GM12878 (cell line): Measurements from ENCODE around the gene GEMIN5. TPM values are rescaled to one million over a fixed set of nuclear protein-coding genes. Genes with fewer than 3 reads are reported as not detected.

Source experiments
- ATAC-seq: fragments of 200-7000 bp; cut with Tn5 transposase; 3 replicates; pipeline ENCODE4 v1.9.1; 2020; ENCODE audit warnings: mild to moderate bottlenecking, moderate library complexity
- BruUV-seq: library from RNA; stranded (reverse); fragments of 400-500 nt; replicated peaks from 2 replicates; lab custom pipeline; 2021; lab: Mats Ljungman, UMichigan
- CTCF ChIA-PET: fragments of 300-600 bp; sonication (Branson Sonifier 250); formaldehyde crosslinking; extraction: SDS; loops from one replicate; lab custom pipeline; 2021; ENCODE audit warnings: inconsistent platforms; lab: Yijun Ruan, JAX
- POLR2A ChIA-PET: fragments of 350-600 bp; formaldehyde crosslinking; extraction: SDS; loops from one replicate; lab custom pipeline; 2021; ENCODE audit warnings: inconsistent platforms; lab: Charles Lee
- RAD21 ChIA-PET: fragments of 300-600 bp; sonication (Branson Sonifier 250); formaldehyde crosslinking; loops from one replicate; lab custom pipeline; 2023; ENCODE audit warnings: antibody characterized with exemption; ENCODE audit not compliant: unreplicated experiment; lab: Charles Lee
- SMC1A ChIA-PET: fragments of 300-600 bp; sonication (Branson Sonifier 250); formaldehyde crosslinking; loops from one replicate; lab custom pipeline; 2023; ENCODE audit not compliant: unreplicated experiment, uncharacterized antibody; lab: Charles Lee
- DNase-seq: peaks from one replicate; pipeline ENCODE4 v3.0.0-alpha.2; 2011; ENCODE audit warnings: low read depth, low spot score
- FAIRE-seq: peaks from 3 replicates; lab custom pipeline; 2011; peaks lifted over from hg19 to GRCh38; lab: Jason Lieb, UNC
- H2AFZ ChIP-seq: 2 replicates; pipeline ENCODE4 v1.6.0; 2011; ENCODE audit warnings: low read depth, low read length, control low read depth; ENCODE audit not compliant: control insufficient read depth
- H3K27ac ChIP-seq: 2 replicates; pipeline ENCODE4 v1.5.1; 2011; ENCODE audit warnings: control low read depth; ENCODE audit not compliant: control insufficient read depth, insufficient read depth
- H3K27me3 ChIP-seq, 2 experiments: replicated peaks in 1 of 2; 2 replicates each; pipeline versions ENCODE4 v1.6.0 to v1.6.1; 2011; ENCODE audit warnings: low read length in 1 of 2; ENCODE audit not compliant: control insufficient read depth in 2 of 2, insufficient read depth in 2 of 2
- H3K36me3 ChIP-seq, 2 experiments: 2 replicates each; pipeline ENCODE4 v1.5.1; 2011; ENCODE audit warnings: low read length in 1 of 2; ENCODE audit not compliant: control insufficient read depth in 2 of 2, insufficient read depth in 2 of 2
- H3K4me1 ChIP-seq: 2 replicates; pipeline ENCODE4 v1.6.1; 2011; ENCODE audit warnings: mild to moderate bottlenecking, low read length, moderate library complexity, mixed read lengths; ENCODE audit not compliant: control insufficient read depth, insufficient read depth
- H3K4me2 ChIP-seq: 2 replicates; pipeline ENCODE4 v1.6.0; 2011; ENCODE audit warnings: control low read depth; ENCODE audit not compliant: control insufficient read depth, insufficient read depth
- H3K4me3 ChIP-seq: fragments of 200-600 bp; sonication (generic); 2 replicates; pipeline ENCODE4 v1.5.1; 2016
- H3K79me2 ChIP-seq: 2 replicates; pipeline ENCODE4 v1.6.0; 2011; ENCODE audit warnings: low read length; ENCODE audit not compliant: control insufficient read depth, insufficient read depth
- H3K9ac ChIP-seq: 2 replicates; pipeline ENCODE4 v1.8.0; 2011; ENCODE audit warnings: low read length, control low read depth, mixed read lengths; ENCODE audit not compliant: control insufficient read depth, insufficient read depth
- H3K9me3 ChIP-seq: replicated peaks from 3 replicates; pipeline ENCODE4 v1.5.1; 2011; ENCODE audit warnings: mild to moderate bottlenecking, low read length; ENCODE audit not compliant: control insufficient read depth, insufficient read depth
- H4K20me1 ChIP-seq: 2 replicates; pipeline ENCODE4 v1.6.0; 2011; ENCODE audit not compliant: control insufficient read depth, insufficient read depth
- NBN ChIP-seq: fragments of 450-650 bp; IDR thresholded peaks from 2 replicates; pipeline ENCODE4 v1.6.1; 2016
- PML ChIP-seq: IDR thresholded peaks from 2 replicates; pipeline ENCODE4 v1.6.1; 2012; ENCODE audit warnings: low read length, inconsistent platforms
- WGBS: methylation state at CpG from one replicate; pipeline ENCODE4 v1.1.6; 2016; ENCODE audit warnings: low lambda C conversion rate; ENCODE audit not compliant: insufficient replicate concordance, insufficient coverage; ENCODE audit errors: missing lambda C conversion rate; 5-methylcytosine and 5-hydroxymethylcytosine counted together
- in situ Hi-C: fragments of 300-500 bp; cut with MboI; formaldehyde crosslinking; loops from 9 replicates; pipeline ENCODE4 v1.14.3; 2018; ENCODE audit warnings: mixed read lengths
- intact Hi-C: fragments of 100-400 bp; cut with micrococcal nuclease; formaldehyde crosslinking; loops from one replicate; pipeline ENCODE4 v1.14.2; 2022; ENCODE audit not compliant: unreplicated experiment
- polyA plus RNA-seq, 11 experiments: library from polyadenylated mRNA; depleted of rRNA in 4 of 11; unstranded in 6 of 11; stranded (reverse) in 5 of 11; fragments of >200 nt; fragmentation: Nextera tagmentation in 4 of 11; fragmentation: Illumina TruSeq in 1 of 11; extraction: Ambion mirVana in 4 of 11; extraction: Trizol in 1 of 11; gene quantifications; 1 replicate in 1 of 11; 2 replicates in 10 of 11; pipeline versions ENCODE4 v1.2.1 to v1.2.3, GENCODE V29; 2011 to 2016; ENCODE audit warnings: inconsistent platforms in 2 of 11, missing spikeins in 2 of 11, low read depth in 1 of 11
- total RNA-seq, 4 experiments: library from RNA; depleted of rRNA in 3 of 4; stranded (reverse); fragments of >200 nt in 3 of 4; fragmentation: Illumina TruSeq in 1 of 4; extraction: Trizol in 1 of 4; gene quantifications; 2 replicates each; pipeline versions ENCODE4 v1.2.1 to v1.2.3, GENCODE V29; 2013 to 2021
- TF ChIP-seq, protein P1 (sequence below): fragments of 150-350 bp; IDR thresholded peaks from 2 replicates; pipeline ENCODE4 v1.6.1; 2014; ENCODE audit warnings: mild to moderate bottlenecking, low read depth, low read length
- TF ChIP-seq, protein P2 (sequence below): IDR thresholded peaks from 2 replicates; pipeline ENCODE4 v1.6.1; 2012; ENCODE audit warnings: improper control_type of control experiment, low read depth, low read length; ENCODE audit not compliant: insufficient replicate concordance

The GEMIN5 gene
- total and polyA plus RNA-seq, 10 of the 15 experiments (the other 5 are each of a cell fraction or from before 2014, with no cell fraction given) = 6.3 to 29.8 (median 23.3) TPM

DNA sequence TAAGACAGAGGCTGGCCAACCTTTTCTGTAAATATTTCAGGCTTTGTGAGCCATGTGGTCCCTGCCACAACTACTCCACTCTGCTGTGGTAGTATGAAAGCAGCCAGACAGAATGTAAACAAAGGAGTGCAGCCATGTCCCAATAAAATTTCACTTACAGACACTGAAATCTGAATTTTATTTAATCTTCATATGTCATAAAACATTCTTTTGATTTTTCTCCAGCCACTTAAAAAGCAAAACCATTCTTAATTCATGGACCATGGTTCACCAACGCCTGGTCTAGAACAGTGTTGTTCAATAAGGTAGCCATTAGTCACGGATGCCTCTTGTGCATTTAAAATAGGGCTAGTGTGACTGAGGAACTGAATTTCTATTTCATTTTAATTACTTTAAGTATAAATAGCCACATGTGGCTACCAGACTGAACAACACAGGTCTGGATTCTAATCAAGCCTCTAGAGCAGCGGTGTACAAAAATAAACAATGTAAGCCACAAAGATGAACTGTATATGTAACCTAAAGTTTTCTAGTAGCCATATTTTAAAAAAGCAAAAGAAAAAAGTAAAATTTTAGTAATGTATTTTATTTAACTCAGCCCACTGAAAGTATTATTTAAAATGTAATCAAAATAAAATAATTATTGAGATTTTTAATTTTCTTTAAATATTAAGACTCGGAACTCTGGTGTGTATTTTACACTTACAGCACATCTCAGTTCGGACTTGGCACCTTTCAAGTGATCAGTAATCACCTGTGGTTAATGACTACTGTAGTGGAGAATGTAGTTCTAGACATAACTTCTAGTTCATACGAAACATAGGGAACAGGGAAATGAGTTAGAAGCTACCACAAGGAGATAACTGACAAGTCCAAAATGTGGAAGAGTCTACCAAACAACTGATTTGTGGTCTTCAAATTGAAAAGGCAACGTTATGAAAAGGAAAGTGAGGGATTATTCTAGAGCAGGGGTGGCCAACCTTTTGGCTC is 14.3 kb downstream of the GEMIN5 start:
- POLR2A ChIA-PET = no interaction called here
- intact Hi-C loops = no loop called here
- Histone ChIP-seq H2AFZ (no peak overlapping the region), H3K9ac (no peak overlapping the region), H3K36me3 (peaks cover 9 to 17% of the 10 kb centered on the region in 2 experiments; a peak in 3 of 4 replicates), H3K79me2 (no peaks in the 10 kb centered on the region), H3K27me3 (no peaks in the 10 kb centered on the region), H3K27ac (no peak overlapping the region), H3K9me3 (no peaks in the 10 kb centered on the region), H3K4me2 (no peak overlapping the region), H3K4me3 (no peak overlapping the region), H3K4me1 (no peaks in the 10 kb centered on the region), H4K20me1 (no peaks in the 10 kb centered on the region)
- ATAC-seq (no peak), FAIRE-seq (no peak), DNase-seq (no peak)
- CTCF ChIA-PET = no interaction called here
- TF ChIP-seq, protein P1, sequence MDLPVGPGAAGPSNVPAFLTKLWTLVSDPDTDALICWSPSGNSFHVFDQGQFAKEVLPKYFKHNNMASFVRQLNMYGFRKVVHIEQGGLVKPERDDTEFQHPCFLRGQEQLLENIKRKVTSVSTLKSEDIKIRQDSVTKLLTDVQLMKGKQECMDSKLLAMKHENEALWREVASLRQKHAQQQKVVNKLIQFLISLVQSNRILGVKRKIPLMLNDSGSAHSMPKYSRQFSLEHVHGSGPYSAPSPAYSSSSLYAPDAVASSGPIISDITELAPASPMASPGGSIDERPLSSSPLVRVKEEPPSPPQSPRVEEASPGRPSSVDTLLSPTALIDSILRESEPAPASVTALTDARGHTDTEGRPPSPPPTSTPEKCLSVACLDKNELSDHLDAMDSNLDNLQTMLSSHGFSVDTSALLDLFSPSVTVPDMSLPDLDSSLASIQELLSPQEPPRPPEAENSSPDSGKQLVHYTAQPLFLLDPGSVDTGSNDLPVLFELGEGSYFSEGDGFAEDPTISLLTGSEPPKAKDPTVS = no peak
- TF ChIP-seq NBN (no peak), PML (no peak)
- WGBS = 96% methylated on average over 7 of the region's 7 CpGs
- RAD21 ChIA-PET = interaction anchor here (1.1 kb wide), 1 partner anchor 273 kb away, joined by 3 read pairs; no protein-coding TSS in a partner anchor
- in situ Hi-C loops = no loop called here
- SMC1A ChIA-PET = no interaction called here
- BruUV-seq = no TSS peak

DNA sequence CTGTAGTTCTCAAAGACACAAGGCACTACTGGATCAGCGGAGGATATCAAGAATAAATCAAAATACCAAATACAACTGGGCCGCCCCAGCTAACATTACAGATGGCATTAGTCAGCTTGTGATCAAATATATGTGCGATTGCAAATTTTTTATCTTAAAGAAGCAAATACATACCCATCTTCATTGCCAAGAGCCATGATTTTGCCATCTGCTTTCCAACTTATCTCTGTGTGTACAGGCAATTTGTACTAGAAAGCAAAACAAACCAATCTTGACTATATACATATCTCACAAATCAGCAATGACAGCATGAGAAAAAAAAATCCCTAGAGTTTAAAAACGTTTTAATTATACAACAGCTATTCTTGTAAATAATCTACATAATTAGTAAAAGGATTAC is 20.3 kb downstream of the GEMIN5 start:
- TF ChIP-seq, protein P2, sequence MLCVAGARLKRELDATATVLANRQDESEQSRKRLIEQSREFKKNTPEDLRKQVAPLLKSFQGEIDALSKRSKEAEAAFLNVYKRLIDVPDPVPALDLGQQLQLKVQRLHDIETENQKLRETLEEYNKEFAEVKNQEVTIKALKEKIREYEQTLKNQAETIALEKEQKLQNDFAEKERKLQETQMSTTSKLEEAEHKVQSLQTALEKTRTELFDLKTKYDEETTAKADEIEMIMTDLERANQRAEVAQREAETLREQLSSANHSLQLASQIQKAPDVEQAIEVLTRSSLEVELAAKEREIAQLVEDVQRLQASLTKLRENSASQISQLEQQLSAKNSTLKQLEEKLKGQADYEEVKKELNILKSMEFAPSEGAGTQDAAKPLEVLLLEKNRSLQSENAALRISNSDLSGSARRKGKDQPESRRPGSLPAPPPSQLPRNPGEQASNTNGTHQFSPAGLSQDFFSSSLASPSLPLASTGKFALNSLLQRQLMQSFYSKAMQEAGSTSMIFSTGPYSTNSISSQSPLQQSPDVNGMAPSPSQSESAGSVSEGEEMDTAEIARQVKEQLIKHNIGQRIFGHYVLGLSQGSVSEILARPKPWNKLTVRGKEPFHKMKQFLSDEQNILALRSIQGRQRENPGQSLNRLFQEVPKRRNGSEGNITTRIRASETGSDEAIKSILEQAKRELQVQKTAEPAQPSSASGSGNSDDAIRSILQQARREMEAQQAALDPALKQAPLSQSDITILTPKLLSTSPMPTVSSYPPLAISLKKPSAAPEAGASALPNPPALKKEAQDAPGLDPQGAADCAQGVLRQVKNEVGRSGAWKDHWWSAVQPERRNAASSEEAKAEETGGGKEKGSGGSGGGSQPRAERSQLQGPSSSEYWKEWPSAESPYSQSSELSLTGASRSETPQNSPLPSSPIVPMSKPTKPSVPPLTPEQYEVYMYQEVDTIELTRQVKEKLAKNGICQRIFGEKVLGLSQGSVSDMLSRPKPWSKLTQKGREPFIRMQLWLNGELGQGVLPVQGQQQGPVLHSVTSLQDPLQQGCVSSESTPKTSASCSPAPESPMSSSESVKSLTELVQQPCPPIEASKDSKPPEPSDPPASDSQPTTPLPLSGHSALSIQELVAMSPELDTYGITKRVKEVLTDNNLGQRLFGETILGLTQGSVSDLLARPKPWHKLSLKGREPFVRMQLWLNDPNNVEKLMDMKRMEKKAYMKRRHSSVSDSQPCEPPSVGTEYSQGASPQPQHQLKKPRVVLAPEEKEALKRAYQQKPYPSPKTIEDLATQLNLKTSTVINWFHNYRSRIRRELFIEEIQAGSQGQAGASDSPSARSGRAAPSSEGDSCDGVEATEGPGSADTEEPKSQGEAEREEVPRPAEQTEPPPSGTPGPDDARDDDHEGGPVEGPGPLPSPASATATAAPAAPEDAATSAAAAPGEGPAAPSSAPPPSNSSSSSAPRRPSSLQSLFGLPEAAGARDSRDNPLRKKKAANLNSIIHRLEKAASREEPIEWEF = no peak
- TF ChIP-seq, all 136 proteins: peak for 0
- no peak overlapping the region for H3K9ac ChIP-seq
- ChIA-PET POLR2A (no interaction called here), SMC1A (no interaction called here), CTCF (interaction anchor here (1.2 to 1.9 kb wide), 4 partner anchors 11 to 267 kb away, joined by 3 to 4 read pairs (median 4); no protein-coding TSS in a partner anchor), RAD21 (no interaction called here)
- intact Hi-C loops = loop anchor here (10.0 kb wide), 1 partner anchor 263 kb away; no protein-coding TSS in a partner anchor
- H3K36me3 ChIP-seq = peaks cover under 1 to 10% of the 10 kb centered on the region in 2 experiments; a peak in 3 of 4 replicates
- H3K27me3 ChIP-seq = no peaks in the 10 kb centered on the region
- ATAC-seq (no peak), DNase-seq (no peak), FAIRE-seq (no peak)
- no peak overlapping the region for H3K4me2 ChIP-seq
- H3K9me3 ChIP-seq = no peaks in the 10 kb centered on the region
- WGBS = 71% methylated on average over 4 of the region's 4 CpGs
- no peak overlapping the region for H3K27ac ChIP-seq
- no peaks in the 10 kb centered on the region for H3K79me2 ChIP-seq
- no TSS peak for BruUV-seq
- no peak overlapping the region for H3K4me3 ChIP-seq
- H4K20me1 ChIP-seq = no peaks in the 10 kb centered on the region
- in situ Hi-C loops = no loop called here
- no peak overlapping the region for H2AFZ ChIP-seq
- no peaks in the 10 kb centered on the region for H3K4me1 ChIP-seq
